ENCODE measurements around the gene TPCN1. TPM values are rescaled to one million over a fixed set of nuclear protein-coding genes. Genes with fewer than 3 reads are reported as not detected.

Gene TPCN1
- total RNA-seq, 1 experiment from 2014 or later: 42.7 TPM

GRCh38 chr12:113271853-113272561 lies 50.7 kb downstream of the TPCN1 start:
- Histone ChIP-seq H3K9me3 (ENCODE audit: insufficient read depth, low read depth) (no peaks in the 10 kb centered on the region), H3K27ac (no peak overlapping the region), H3K27me3 (ENCODE audit: insufficient read depth, low read depth) (no peaks in the 10 kb centered on the region), H3K36me3 (ENCODE audit: low read depth) (no peaks in the 10 kb centered on the region), H4K20me1 (ENCODE audit: insufficient read depth) (no peaks in the 10 kb centered on the region), H3K4me2 (no peak overlapping the region), H3K4me1 (replicated peaks; ENCODE audit: insufficient read depth) (no peaks in the 10 kb centered on the region), H3F3A (ENCODE audit: insufficient read depth, low read depth) (no peaks in the 10 kb centered on the region), H3K79me2 (ENCODE audit: low read depth) (no peaks in the 10 kb centered on the region), H3K4me3 (no peak overlapping the region), H3K9me2 (ENCODE audit: insufficient read depth) (no peaks in the 10 kb centered on the region), H2AFZ (no peak overlapping the region)
- POLR2A ChIA-PET (ENCODE audit: unreplicated experiment): no interaction called here
- CTCF ChIA-PET: no interaction called here
- intact Hi-C loops (cut with micrococcal nuclease; ENCODE audit: unreplicated experiment): no loop called here
- DNase-seq: no peak
- TF ChIP-seq EZH2 (IDR thresholded peaks at IDR 0.05; ENCODE audit: low read depth) (no peak), CTCF (conservative IDR thresholded peaks at IDR 0.05) (no peak)
- no TSS peak for BruUV-seq (replicated peaks)

DNA sequence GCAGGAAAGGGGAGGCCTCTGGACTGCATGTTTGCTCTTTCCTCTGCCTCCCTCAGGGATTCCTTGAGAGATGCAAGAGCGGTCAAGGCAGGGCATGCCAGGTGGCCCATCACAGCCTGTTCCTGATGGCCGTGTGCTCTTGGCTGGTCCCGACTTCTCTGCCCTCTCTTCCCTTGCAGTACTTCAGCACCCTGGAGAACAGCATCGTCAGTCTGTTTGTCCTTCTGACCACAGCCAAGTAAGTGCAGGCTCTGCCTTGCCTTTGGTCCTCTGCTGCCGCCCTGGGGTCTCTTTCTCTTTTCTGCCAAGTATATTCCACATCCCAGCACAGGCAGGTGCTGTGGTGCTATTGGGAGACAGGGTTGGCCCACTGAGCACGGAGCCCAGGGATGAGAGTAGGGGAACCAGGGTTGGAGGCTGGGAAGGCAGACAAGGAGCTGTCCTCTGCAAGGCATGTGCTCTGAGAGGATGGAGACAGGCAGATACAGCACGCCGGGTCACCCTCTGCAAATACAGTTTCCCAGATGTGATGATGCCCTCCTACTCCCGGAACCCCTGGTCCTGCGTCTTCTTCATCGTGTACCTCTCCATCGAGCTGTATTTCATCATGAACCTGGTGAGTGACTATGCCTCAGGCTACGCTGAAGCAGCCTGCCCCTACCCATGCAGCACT lies 51.9 kb downstream of the TPCN1 start:
- H2AFZ ChIP-seq: no peak overlapping the region
- no peaks in the 10 kb centered on the region for H3K79me2 ChIP-seq (ENCODE audit: low read depth)
- no peaks in the 10 kb centered on the region for H3K9me3 ChIP-seq (ENCODE audit: insufficient read depth, low read depth)
- no peak overlapping the region for H3K4me2 ChIP-seq
- BruUV-seq (replicated peaks): no TSS peak
- POLR2A ChIA-PET (ENCODE audit: unreplicated experiment): no interaction called here
- no peaks in the 10 kb centered on the region for H3F3A ChIP-seq (ENCODE audit: insufficient read depth, low read depth)
- H3K4me3 ChIP-seq: no peak overlapping the region
- no peak overlapping the region for H3K27ac ChIP-seq
- no peaks in the 10 kb centered on the region for H3K9me2 ChIP-seq (ENCODE audit: insufficient read depth)
- no peaks in the 10 kb centered on the region for H3K4me1 ChIP-seq (replicated peaks; ENCODE audit: insufficient read depth)
- TF ChIP-seq CTCF (conservative IDR thresholded peaks at IDR 0.05): no peak
- no peak for TF ChIP-seq EZH2 (IDR thresholded peaks at IDR 0.05; ENCODE audit: low read depth)
- H3K36me3 ChIP-seq (ENCODE audit: low read depth): no peaks in the 10 kb centered on the region
- H4K20me1 ChIP-seq (ENCODE audit: insufficient read depth): no peaks in the 10 kb centered on the region
- H3K27me3 ChIP-seq (ENCODE audit: insufficient read depth, low read depth): no peaks in the 10 kb centered on the region
- intact Hi-C loops (cut with micrococcal nuclease; ENCODE audit: unreplicated experiment): no loop called here
- CTCF ChIA-PET: no interaction called here
- no peak for DNase-seq

DNA sequence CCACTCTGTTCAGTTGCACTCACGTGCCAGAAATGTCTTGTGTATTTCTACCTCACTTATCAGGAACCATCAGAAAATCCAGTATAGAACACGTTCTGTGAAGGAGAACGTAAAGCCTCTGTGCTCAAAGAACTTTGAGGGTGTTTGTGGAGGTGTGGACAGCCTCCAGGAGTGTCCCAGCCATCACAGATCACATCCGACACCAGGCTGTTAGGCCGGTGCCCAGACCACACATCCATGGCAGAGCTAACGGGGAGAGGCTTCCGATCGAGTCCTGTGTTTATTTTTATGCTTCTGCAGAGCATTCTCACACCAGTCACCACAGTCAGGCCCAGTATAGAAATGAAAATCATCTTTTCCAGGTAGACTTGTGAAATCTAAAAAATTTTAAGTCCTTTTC lies 53.6 kb downstream of the TPCN1 start:
- no peak overlapping the region for H2AFZ ChIP-seq
- H4K20me1 ChIP-seq (ENCODE audit: insufficient read depth): no peaks in the 10 kb centered on the region
- no peaks in the 10 kb centered on the region for H3K27me3 ChIP-seq (ENCODE audit: insufficient read depth, low read depth)
- no TSS peak for BruUV-seq (replicated peaks)
- H3F3A ChIP-seq (ENCODE audit: insufficient read depth, low read depth): no peaks in the 10 kb centered on the region
- POLR2A ChIA-PET (ENCODE audit: unreplicated experiment): no interaction called here
- H3K9me2 ChIP-seq (ENCODE audit: insufficient read depth): no peaks in the 10 kb centered on the region
- CTCF ChIA-PET: no interaction called here
- no peak overlapping the region for H3K4me3 ChIP-seq
- no peak overlapping the region for H3K4me2 ChIP-seq
- no peak overlapping the region for H3K27ac ChIP-seq
- H3K79me2 ChIP-seq (ENCODE audit: low read depth): no peaks in the 10 kb centered on the region
- TF ChIP-seq CTCF (conservative IDR thresholded peaks at IDR 0.05): no peak
- no peak for TF ChIP-seq EZH2 (IDR thresholded peaks at IDR 0.05; ENCODE audit: low read depth)
- H3K9me3 ChIP-seq (ENCODE audit: insufficient read depth, low read depth): no peaks in the 10 kb centered on the region
- H3K36me3 ChIP-seq (ENCODE audit: low read depth): no peaks in the 10 kb centered on the region
- H3K4me1 ChIP-seq (replicated peaks; ENCODE audit: insufficient read depth): no peaks in the 10 kb centered on the region
- no peak for DNase-seq
- intact Hi-C loops (cut with micrococcal nuclease; ENCODE audit: unreplicated experiment): no loop called here

Data from PC-9 (cell line).